OCI-LY1 (cell line): ENCODE results near the gene TRRAP.
A peak's percentile ranks its signal among the peaks of the same experiment; 100 is the strongest.

ENCODE experiments used
- H2AFZ ChIP-seq: fragments of 200-600 bp; sonication (generic), shearing (Covaris generic); 2 replicates; pipeline ENCODE4 v1.6.0; 2014; ENCODE audit warnings: antibody characterized with exemption, mild to moderate bottlenecking, low read length
- H3F3A ChIP-seq: fragments of 200-600 bp; sonication (generic), shearing (Covaris generic); 2 replicates; pipeline ENCODE4 v1.6.0; 2014; ENCODE audit warnings: mild to moderate bottlenecking, antibody characterized with exemption, low read length, moderate library complexity; ENCODE audit not compliant: insufficient read depth
- H3K27ac ChIP-seq: fragments of 200-600 bp; sonication (generic); 2 replicates; pipeline ENCODE4 v1.5.1; 2014; ENCODE audit warnings: low read length, mixed run types, mild to moderate bottlenecking, low read depth; ENCODE audit not compliant: poor library complexity, severe bottlenecking
- H3K27me3 ChIP-seq: fragments of 200-600 bp; sonication (generic); 2 replicates; pipeline ENCODE4 v1.6.0; 2014; ENCODE audit warnings: antibody characterized with exemption, mild to moderate bottlenecking, low read length, moderate library complexity; ENCODE audit not compliant: insufficient read depth
- H3K36me3 ChIP-seq: fragments of 200-600 bp; sonication (generic); 2 replicates; pipeline ENCODE4 v1.6.1; 2014; ENCODE audit warnings: mild to moderate bottlenecking, antibody characterized with exemption, low read length, moderate library complexity, mixed read lengths; ENCODE audit not compliant: insufficient read depth
- H3K4me1 ChIP-seq: fragments of 200-600 bp; sonication (generic); 2 replicates; pipeline ENCODE4 v1.5.1; 2014; ENCODE audit warnings: mild to moderate bottlenecking, low read length, moderate library complexity; ENCODE audit not compliant: insufficient read depth, severe bottlenecking
- H3K4me2 ChIP-seq: fragments of 200-600 bp; sonication (generic), shearing (Covaris generic); 2 replicates; pipeline ENCODE4 v1.6.1; 2014; ENCODE audit warnings: low read length
- H3K4me3 ChIP-seq: fragments of 200-600 bp; sonication (generic); 2 replicates; pipeline ENCODE4 v1.5.1; 2014; ENCODE audit warnings: low read length, low read depth, mild to moderate bottlenecking, mixed read lengths; ENCODE audit not compliant: poor library complexity, severe bottlenecking
- H3K79me2 ChIP-seq: fragments of 200-600 bp; shearing (Covaris generic); 2 replicates; pipeline ENCODE4 v1.6.1; 2016; ENCODE audit warnings: mixed run types, low read length, mixed read lengths; ENCODE audit not compliant: insufficient read depth
- H3K9ac ChIP-seq: fragments of 200-600 bp; sonication (generic), shearing (Covaris generic); 2 replicates; pipeline ENCODE4 v1.6.1; 2014; ENCODE audit warnings: mild to moderate bottlenecking, low read length, mixed read lengths
- H3K9me2 ChIP-seq: fragments of 200-600 bp; sonication (generic), shearing (Covaris generic); 2 replicates; pipeline ENCODE4 v1.6.1; 2014; ENCODE audit warnings: low read depth, mild to moderate bottlenecking, low read length, mixed read lengths
- H3K9me3 ChIP-seq: fragments of 200-600 bp; shearing (Covaris generic); 2 replicates; pipeline ENCODE4 v1.6.1; 2014; ENCODE audit warnings: low read length, mixed read lengths
- H4K20me1 ChIP-seq: fragments of 200-600 bp; sonication (generic), shearing (Covaris generic); 2 replicates; pipeline ENCODE4 v1.6.0; 2016; ENCODE audit warnings: mild to moderate bottlenecking, low read length; ENCODE audit not compliant: insufficient read depth
- CTCF ChIP-seq: fragments of 200-600 bp; sonication (generic), shearing (Covaris generic); IDR thresholded peaks from 2 replicates; pipeline ENCODE4 v1.5.1; 2017; ENCODE audit warnings: mild to moderate bottlenecking, antibody characterized with exemption, low read length, moderate library complexity, mixed read lengths
- EZH2 ChIP-seq: fragments of 200-600 bp; sonication (generic), shearing (Covaris generic); IDR thresholded peaks from 2 replicates; pipeline ENCODE4 v1.8.0; 2017; ENCODE audit warnings: borderline replicate concordance, mixed run types, mild to moderate bottlenecking, antibody characterized with exemption, low read length, moderate library complexity, mixed read lengths

TRRAP gene

DNA sequence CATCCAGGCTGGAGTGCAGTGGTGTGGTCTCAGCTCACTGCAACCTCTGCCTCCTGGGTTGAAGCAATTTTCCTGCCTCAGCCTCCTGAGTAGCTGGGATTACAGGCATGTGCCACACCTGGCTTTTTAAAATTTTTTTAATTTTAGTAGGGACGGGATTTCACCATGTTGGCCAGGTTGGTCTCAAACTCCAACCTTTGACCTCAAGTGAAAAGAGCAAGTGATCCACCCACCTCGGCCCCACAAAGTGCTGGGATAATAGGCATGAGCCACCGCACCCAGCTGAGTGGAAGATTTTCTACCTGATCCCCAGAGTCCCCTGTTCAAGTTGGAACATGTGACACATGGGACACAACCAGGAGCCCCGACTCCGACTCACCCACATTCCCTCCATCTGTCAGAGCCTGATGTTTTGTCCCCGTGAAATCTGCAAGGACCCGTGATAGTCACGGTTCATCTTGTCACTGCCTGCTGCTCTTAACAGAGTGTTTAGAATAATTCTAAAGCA is 161.1 kb downstream of the TRRAP start:
- Histone ChIP-seq H3K9me3 (no peaks in the 10 kb centered on the region), H3K4me1 (no peaks in the 10 kb centered on the region), H3K79me2 (no peaks in the 10 kb centered on the region), H3K4me2 (no peak overlapping the region), H3K9me2 (no peaks in the 10 kb centered on the region), H2AFZ (no peak overlapping the region), H4K20me1 (no peaks in the 10 kb centered on the region), H3K27ac (no peak overlapping the region), H3K9ac (no peak overlapping the region), H3K36me3 (peaks cover 94% of the 10 kb centered on the region), H3K4me3 (no peak overlapping the region), H3F3A (no peaks in the 10 kb centered on the region), H3K27me3 (no peaks in the 10 kb centered on the region)
- TF ChIP-seq EZH2 (no peak), CTCF (no peak)

GRCh38 chr7:99040104-99040958 is 162.0 kb downstream of the TRRAP start:
- H3K27ac ChIP-seq = peak overlapping the region; percentile 9
- no peak overlapping the region for H3K4me2 ChIP-seq
- TF ChIP-seq EZH2 = no peak
- peak; percentile 91 for TF ChIP-seq CTCF
- H3K9me3 ChIP-seq = no peaks in the 10 kb centered on the region
- H3K4me3 ChIP-seq = no peak overlapping the region
- no peak overlapping the region for H2AFZ ChIP-seq
- no peaks in the 10 kb centered on the region for H3F3A ChIP-seq
- H3K9me2 ChIP-seq = no peaks in the 10 kb centered on the region
- H3K79me2 ChIP-seq = no peaks in the 10 kb centered on the region
- no peaks in the 10 kb centered on the region for H4K20me1 ChIP-seq
- no peak overlapping the region for H3K9ac ChIP-seq
- no peaks in the 10 kb centered on the region for H3K4me1 ChIP-seq
- no peaks in the 10 kb centered on the region for H3K27me3 ChIP-seq
- peaks cover 94% of the 10 kb centered on the region for H3K36me3 ChIP-seq

GRCh38 chr7:99041526-99041925 is 163.2 kb downstream of the TRRAP start:
- H3K9me3 ChIP-seq = no peaks in the 10 kb centered on the region
- no peaks in the 10 kb centered on the region for H3K9me2 ChIP-seq
- H3F3A ChIP-seq = no peaks in the 10 kb centered on the region
- H3K36me3 ChIP-seq = peaks cover 92% of the 10 kb centered on the region
- no peaks in the 10 kb centered on the region for H3K27me3 ChIP-seq
- no peak overlapping the region for H3K4me2 ChIP-seq
- H3K27ac ChIP-seq = no peak overlapping the region
- TF ChIP-seq EZH2 (no peak), CTCF (no peak)
- no peaks in the 10 kb centered on the region for H3K79me2 ChIP-seq
- no peaks in the 10 kb centered on the region for H4K20me1 ChIP-seq
- no peaks in the 10 kb centered on the region for H3K4me1 ChIP-seq
- H2AFZ ChIP-seq = no peak overlapping the region
- H3K9ac ChIP-seq = no peak overlapping the region
- no peak overlapping the region for H3K4me3 ChIP-seq
